ENCODE data around the gene PTGER3.

The PTGER3 gene

DNA sequence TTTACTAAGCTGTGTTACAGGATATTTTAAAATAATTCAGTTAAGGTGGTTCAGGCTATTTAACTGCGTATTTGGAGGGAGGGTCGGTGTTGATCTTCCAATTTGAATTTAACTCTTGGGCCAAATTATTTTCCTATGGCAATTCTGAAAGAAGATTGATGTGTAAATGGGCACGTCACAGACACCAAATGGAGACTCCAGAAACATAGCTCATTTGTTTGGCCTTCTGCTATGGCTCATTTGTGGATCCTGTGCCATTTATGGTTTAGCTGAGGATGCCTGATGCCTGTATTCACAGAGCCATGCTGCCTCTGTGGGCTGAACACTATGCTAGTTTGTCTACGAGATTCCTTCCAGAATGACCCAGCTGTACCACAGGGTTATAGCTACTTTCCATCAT, 70.6 kb downstream of the PTGER3 start:
- no peak overlapping the region for H3K27ac ChIP-seq

DNA sequence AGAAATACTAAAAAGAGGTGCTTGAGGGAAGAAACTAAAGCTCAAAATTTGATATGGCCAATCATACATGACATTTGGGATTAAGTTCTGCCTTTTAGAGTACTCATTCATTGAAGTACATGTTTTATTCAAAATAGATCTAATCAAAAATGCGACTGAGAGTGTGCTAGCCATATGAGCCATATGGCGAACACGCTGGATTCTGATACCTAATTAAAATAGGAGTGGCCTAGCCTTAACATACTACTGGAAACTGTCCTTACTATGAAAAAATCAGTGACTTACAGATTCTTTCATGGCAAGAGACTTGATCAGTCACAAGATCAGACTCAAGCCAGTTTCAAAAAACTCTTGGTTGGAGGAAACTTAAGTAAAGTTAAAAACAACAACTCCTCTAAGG, 73.9 kb downstream of the PTGER3 start:
- TF ChIP-seq ZFX (IDR thresholded peaks at IDR 0.05; ENCODE audit: borderline replicate concordance): no peak
- TF ChIP-seq, protein P1, sequence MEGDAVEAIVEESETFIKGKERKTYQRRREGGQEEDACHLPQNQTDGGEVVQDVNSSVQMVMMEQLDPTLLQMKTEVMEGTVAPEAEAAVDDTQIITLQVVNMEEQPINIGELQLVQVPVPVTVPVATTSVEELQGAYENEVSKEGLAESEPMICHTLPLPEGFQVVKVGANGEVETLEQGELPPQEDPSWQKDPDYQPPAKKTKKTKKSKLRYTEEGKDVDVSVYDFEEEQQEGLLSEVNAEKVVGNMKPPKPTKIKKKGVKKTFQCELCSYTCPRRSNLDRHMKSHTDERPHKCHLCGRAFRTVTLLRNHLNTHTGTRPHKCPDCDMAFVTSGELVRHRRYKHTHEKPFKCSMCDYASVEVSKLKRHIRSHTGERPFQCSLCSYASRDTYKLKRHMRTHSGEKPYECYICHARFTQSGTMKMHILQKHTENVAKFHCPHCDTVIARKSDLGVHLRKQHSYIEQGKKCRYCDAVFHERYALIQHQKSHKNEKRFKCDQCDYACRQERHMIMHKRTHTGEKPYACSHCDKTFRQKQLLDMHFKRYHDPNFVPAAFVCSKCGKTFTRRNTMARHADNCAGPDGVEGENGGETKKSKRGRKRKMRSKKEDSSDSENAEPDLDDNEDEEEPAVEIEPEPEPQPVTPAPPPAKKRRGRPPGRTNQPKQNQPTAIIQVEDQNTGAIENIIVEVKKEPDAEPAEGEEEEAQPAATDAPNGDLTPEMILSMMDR (IDR thresholded peaks at IDR 0.05): no peak
- no peak overlapping the region for H3K27ac ChIP-seq

More for the DNA sequence above, 70.6 kb downstream of the PTGER3 start:
- TF ChIP-seq, protein P1 (IDR thresholded peaks at IDR 0.05): no peak
- TF ChIP-seq ZFX (IDR thresholded peaks at IDR 0.05; ENCODE audit: borderline replicate concordance): no peak

DNA sequence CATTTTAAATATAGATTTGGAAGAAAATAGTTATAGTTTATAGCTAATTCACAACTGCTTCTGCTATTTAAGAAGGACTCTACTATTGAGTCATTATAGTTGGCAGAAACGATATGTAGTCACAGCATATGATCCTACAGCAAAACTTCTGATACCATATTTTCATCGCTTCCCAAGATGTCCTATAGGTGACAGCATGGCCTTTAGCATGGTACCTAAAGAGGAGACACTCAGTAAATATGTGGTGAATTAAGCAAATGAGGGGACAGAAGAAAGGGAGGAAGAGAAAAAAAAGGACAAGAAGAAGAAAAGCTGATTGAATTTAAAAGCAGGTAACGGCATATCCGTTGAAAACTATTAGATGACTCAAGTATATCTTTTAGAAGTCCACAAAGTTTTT, 77.2 kb downstream of the PTGER3 start:
- TF ChIP-seq, protein P1 (IDR thresholded peaks at IDR 0.05): no peak
- TF ChIP-seq ZFX (IDR thresholded peaks at IDR 0.05; ENCODE audit: borderline replicate concordance): no peak
- H3K27ac ChIP-seq: no peak overlapping the region

DNA sequence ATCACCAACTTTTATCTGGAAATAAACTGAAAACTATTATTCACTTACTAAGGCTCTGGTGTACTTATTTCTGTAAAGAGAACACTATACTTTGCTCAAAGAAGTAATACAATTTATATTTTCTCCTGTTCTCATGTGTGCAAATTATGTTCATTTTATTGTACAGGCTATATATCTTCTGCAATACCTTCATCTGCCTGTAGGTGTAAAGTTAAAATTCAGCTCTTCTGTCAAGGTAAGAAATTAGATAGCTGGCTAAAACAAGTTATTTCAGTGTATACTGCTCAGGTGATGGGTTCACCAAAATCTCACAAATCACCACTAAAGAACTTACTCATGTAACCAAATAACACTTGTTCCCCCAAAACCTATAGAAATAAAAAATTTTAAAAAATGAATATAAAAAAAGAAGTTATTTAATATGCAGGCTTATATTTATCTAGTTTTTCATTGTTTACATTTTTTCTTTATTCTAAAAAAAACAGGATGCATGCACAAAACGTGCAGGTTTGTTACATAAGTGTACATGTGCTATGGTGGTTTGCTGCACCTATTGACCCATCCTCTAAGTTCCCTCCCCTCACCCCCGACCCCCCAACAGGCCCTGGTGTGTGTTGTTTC, 81.5 kb downstream of the PTGER3 start:
- TF ChIP-seq, protein P1 (IDR thresholded peaks at IDR 0.05): peak; percentile 53
- no peak for TF ChIP-seq ZFX (IDR thresholded peaks at IDR 0.05; ENCODE audit: borderline replicate concordance)
- no peak overlapping the region for H3K27ac ChIP-seq

DNA sequence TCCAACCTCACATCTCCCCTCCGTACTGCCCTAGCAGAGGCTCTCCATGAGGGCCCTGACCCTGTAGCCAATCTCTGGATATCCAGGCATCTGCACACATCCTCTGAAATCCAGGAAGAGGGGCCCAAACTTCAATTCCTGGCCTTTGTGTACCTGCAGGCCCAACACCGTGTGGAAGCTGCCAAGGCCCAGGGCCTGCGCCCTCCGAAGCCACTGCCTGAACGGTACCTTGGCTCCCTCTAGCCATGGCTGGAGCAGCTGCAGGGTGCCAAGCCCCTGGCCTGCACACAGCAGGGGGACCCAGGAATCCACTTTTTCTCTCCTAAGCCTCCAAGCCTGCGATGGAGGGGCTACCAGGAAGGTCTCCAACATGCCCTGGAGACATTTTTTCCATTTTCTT, 84.2 kb downstream of the PTGER3 start:
- H3K27ac ChIP-seq: no peak overlapping the region
- no peak for TF ChIP-seq ZFX (IDR thresholded peaks at IDR 0.05; ENCODE audit: borderline replicate concordance)
- TF ChIP-seq, protein P1 (IDR thresholded peaks at IDR 0.05): no peak

DNA sequence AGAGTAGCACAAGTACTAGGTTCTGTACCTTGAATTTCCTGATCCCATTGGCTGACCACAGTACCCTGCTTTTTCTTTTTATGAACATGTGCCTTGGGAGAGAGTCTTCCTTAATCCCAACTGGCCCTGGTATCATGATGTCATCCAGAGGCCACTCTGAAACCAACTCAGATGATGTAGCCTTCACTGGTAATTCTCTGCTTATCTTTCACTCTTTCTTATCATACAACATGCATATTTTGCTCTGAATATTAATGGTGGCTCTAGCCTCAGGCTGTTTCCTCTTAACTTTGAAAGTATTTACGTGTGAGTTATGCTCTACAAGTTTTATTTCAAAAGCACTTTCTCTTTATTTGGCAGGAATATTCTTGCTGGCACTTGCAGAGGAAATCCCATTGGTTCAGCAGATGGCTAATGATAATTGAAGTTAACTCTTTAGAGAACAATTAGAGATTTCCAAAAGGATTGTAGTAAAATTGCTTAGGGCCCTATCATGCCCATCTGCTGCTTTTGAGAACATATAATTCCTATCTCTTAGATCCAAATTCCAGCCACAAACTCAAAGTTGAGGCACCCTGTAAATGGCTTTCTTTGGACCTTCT, 86.1 kb downstream of the PTGER3 start:
- no peak for TF ChIP-seq ZFX (IDR thresholded peaks at IDR 0.05; ENCODE audit: borderline replicate concordance)
- TF ChIP-seq, protein P1 (IDR thresholded peaks at IDR 0.05): no peak
- no peak overlapping the region for H3K27ac ChIP-seq

DNA sequence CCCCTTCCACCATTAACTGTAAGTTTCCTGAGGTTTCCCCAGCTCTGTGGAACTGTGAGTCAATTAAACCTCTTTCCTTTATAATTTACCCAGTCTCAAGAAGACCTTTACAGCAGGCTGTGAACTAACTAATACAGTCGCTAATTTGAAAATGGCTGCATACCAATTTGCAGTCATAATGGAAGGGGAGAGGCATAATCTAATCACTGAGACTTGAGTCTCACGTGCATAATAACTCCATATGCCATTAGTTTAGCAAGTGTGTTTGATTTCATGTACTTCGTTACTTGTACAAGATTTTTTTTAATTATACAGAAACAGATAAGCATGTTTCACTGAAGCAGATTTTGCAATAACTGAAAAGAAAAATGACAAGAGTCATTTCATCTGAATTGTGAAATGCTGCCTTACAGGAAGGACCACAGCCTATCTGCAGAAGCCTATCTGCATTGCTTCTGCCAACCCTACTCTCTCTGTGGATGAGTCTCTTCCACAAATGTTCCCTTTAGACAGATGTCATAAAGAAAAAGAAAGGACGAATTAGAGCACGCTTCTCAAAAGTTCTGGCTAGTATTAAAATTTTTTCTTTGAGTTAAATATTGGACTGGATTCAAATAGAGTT, 99.1 kb downstream of the PTGER3 start:
- no peak for TF ChIP-seq ZFX (IDR thresholded peaks at IDR 0.05; ENCODE audit: borderline replicate concordance)
- TF ChIP-seq, protein P1 (IDR thresholded peaks at IDR 0.05): no peak
- H3K27ac ChIP-seq: no peak overlapping the region
